Inferior parietal cortex (tissue), 1 donor: ENCODE results near the gene COPE.
A peak's percentile ranks its signal among the peaks of the same experiment; 100 is the strongest.

Source experiments
- DNase-seq: peaks from one replicate; pipeline ENCODE4 v3.0.0-alpha.2; 2016; ENCODE audit errors: extremely low spot score

Gene COPE

DNA sequence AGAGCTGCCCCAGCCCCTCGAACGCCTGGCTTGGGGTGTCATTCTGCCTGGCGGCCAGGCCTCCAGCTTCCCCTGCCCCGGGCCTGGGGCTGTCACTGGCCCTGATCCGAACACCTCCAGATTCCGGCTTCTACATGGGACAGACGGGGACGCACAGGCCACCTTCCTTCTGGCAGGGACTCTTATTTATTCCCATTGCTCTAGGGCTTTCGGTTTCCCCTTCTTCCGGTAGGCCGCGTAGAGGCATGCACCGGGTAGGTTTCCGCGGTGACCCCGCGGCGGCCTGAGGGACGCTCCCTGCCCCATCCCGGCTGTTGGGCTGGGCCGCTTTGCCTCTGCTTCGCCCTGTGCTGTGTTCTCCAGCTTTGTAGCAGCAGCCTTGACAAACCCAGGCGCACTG is 51.4 kb downstream of the COPE start:
- no peak for DNase-seq

DNA sequence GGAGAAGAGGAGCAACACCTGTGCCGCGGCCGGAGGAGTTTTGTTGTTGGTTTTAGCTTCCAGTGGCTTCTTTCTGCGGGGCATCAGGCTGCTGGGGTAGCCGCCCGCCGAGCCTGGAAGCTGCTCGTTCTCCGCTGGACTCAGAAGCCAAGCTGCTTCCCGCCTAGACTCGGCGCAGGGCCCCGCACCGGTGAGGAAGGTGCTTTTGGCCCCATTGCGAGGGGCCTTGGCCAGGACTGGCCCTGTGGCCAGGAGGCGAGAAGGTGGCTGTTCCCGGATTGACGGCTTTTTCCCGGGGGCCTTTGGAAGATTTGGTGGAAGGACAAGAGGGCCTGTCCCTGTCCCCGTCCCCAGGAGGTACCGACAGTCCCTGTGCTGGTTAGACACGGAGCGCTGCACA is 52.0 kb downstream of the COPE start:
- no peak for DNase-seq

DNA sequence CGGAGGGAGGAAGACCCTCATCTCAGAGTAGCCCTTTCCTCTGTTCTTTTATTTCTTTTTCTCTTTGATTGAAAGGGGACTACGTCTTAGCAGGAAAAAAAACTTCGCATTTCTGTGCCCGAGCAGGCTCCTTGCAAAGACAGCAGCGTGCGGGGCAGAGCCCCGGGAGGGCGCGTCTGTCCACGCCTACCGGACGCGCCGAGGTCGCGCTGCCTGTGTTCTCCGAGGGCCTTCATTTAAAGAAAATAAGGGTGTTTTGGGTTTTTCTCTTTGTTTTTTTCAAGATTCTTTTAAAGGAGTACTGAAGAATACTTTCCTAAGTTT is 52.4 kb downstream of the COPE start:
- no peak for DNase-seq

DNA sequence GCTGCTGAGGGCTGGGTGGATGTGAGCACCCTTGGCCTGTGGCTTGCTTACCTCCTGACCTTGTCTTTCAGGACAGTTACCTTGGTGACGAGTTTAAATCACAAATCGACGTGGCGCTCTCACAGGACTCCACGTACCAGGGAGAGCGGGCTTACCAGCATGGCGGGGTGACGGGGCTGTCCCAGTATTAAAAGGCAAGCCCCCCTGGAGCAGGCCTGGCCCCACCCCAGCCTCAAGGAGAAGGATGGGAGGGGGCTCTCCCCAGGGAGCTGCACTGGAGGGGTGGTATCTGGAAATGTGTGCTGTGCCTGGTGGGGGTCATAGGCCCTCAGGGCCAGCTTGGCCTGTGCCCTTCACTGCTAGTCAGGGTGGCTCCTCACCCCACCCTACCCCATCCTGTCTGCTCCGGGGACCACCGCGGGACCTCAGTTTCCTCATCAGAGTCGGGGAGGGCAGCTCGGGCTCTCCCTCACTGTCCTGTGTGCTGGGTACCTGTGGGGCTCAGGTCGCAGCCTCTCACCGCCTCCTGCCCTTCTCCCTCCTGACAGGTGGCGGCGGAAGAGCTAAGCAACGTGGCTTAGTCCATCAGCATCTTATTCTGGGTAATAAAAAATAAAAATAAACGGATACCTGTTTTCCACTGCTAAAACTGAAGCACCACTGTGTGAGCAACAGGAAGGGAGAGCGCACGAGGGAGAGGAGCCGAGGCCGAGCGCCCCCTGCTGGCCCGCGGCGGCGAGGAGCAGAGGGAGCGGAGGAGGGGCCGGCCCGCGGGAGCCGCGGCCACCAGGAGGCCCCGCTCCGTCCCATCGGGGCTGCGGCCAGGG is 53.0 kb downstream of the COPE start:
- peak; percentile 73 for DNase-seq

DNA sequence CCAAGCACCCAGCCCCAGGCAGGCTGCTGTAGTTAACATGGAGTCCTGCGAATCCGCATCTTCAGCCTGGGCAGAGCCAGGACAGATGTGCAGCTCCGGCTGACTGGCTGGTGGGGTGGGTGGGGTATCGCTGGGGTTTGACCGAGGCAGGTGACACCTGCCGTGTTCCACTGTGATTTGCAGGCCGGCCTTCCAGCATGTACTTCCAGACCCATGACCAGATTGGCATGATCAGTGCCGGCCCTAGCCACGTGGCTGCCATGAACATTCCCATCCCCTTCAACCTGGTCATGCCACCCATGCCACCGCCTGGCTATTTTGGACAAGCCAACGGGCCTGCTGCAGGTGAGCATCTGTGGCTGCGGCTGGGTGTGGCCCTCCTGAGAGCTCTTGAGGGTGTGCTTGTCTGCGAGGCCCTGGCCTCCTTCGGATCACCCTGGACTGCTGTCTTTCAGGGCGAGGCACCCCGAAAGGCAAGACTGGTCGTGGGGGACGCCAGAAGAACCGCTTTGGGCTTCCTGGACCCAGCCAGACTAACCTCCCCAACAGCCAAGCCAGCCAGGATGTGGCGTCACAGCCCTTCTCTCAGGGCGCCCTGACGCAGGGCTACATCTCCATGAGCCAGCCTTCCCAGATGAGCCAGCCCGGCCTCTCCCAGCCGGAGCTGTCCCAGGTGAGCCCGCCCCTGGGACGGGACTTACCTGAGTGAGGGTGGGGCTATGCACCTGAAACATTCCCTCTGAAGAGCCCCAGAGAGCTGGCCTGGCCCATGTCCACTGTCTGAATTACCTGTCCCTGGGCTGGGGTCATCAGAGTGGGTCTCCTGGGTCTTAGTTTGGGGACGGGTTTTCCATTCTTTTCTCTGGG is 53.8 kb downstream of the COPE start:
- DNase-seq, result no peak

DNA sequence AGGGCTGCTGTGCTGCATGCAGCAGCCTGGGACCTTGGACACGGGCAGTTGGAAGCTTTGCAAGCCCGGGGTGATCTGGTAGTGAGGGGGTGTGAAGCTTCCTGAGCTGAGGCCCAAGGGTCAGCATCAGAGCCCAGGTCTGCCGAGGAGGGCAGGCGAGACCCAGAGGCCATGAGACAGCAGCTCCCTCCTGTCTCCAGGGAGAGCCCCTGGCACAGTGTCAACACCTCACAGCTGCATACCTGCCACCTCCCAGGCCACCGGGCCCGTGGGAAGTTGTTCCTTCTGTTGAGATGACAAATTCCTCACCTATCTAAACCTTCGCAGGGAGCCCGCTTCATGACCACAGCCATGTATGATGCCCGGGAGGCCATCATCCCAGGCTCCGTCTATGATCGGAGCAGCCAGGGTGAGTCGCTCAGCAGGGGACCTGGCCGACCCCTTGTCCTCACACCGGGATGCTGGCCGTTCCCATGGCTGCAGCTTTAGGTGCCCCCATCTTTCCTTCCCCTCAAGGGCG is 55.3 kb downstream of the COPE start:
- DNase-seq, result no peak

DNA sequence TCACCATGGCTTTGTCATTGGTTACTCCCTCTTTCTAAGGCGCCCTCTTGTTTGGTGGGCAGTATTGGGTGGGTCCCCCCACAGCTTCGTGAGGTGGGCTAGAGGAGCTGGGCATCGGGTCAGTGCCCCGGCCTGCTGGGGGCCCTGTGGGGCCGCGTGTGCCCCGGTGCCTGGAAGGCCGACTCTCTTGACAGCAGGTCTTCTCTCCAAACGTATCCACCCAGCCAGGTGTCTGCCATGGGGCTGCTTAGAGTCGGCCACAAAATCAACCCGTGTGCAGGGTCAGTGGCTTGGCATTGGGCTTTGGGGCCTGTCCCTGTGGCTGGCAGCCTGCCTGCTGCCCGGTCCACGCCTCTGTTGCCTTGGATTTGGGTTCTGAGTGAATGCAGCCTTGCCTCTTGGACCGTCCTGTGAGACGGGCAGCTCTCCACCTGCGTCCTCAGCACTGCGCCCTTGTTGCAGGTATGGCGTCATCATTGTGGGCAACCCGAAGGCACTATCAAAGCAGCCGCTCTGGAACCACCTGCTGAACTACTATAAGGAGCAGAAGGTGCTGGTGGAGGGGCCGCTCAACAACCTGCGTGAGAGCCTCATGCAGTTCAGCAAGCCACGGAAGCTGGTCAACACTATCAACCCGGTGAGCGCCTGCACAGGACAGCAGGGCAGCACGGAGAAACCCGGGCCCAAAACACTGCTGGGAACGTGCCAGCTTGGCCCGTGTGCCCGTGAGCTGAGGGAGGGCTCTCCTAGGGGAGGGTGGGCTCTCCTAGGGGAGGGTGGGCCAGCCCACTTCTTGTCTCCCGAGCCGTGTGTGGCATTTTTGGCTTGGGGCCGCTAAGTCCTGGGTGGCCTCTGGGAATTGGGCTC is 56.0 kb downstream of the COPE start:
- DNase-seq, result no peak

DNA sequence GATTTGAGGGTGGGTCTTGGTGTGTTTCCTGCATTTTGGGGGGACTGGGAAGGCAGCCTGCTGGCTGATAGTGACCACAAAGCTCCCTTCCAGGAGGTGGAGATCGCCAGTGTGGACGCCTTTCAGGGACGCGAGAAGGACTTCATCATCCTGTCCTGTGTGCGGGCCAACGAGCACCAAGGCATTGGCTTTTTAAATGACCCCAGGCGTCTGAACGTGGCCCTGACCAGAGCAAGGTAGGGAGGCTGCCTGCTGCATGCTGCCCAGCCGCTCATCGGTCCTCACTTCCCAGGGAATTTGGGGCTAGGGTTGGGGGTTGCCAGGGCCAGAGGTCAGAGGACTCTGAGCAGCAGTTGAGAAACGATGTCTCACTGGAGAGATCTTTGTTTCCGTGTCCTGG is 57.3 kb downstream of the COPE start:
- no peak for DNase-seq

DNA sequence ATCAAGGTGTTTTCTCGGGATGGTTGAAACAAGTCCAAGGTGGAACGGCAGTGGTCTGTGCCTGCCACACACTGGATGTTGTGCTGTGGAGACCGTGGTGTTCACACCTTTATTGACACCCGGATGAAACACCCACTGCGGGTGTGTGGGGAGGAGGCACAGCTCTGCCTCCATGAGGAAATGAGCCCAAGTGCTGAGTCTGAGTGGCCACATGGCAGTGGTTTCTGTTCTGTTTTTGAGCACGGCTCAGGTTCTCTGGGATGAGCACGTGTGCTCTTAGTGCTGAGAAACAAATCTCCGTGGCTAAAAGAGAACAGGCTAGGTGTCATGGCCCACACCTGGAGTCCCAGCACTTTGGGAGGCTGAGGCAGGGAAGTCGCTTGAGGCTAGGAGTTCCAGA is 58.0 kb downstream of the COPE start:
- no peak for DNase-seq

DNA sequence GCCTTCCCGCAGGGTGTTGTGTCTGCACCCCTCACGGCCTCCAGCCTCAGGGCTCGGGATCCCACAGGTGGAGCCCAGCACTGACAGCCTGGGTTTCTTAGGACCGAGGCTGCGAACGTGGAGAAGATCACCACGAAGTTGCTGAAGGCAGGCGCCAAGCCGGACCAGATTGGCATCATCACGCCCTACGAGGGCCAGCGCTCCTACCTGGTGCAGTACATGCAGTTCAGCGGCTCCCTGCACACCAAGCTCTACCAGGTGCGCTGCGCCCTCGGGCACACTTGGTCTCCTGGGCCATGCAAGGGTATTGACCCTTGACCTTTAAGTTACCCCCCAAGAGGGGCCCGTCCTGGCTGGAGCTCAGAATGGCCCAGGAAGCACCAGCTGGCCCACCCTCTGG is 58.5 kb downstream of the COPE start:
- no peak for DNase-seq

DNA sequence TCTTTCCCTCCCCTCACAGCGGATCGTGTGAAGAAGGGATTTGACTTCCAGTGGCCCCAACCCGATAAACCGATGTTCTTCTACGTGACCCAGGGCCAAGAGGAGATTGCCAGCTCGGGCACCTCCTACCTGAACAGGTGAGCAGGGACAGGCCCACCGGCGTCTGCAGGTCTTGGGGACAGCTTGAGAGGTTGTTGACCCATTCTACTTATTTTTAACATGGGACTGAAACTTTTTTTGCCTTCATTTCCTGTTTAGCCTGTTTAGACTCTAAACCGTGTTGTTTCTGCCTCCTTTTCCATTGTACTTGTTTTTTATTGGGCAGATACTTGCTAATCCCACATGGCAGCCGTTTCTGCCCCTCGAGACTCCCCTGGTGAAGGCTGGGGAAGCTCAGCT is 58.9 kb downstream of the COPE start:
- DNase-seq, result no peak

DNA sequence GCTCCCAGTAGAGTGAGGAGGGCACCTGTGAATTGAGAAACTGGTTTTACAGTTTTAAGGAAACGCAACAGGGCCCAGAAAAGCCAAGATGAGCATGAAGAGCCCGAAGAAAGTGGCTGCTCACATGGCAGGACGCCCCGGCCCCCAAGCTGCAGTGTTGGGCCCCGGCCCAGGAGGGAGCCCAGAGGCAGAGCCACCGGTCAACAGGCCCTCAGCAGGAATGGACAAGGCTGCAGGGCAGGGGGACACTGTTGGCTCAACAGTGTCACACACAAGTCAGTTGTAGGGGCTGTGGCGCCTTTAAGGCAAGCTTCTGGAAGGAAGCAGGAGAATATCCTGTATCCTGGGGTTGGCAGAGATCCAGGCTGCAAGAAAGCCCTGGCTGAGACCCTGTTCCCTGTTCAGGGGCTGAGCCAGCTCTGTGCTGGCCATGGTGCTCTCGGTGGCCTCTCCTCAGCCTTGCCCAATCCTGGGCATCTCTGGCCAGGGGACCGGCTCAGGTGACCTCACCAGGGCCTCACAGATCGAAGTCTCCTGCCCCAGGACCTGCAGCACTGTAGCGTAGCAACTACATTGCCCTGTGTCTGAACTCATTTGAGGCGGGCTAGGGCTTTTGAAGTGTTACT is 59.4 kb downstream of the COPE start:
- DNase-seq, result no peak

DNA sequence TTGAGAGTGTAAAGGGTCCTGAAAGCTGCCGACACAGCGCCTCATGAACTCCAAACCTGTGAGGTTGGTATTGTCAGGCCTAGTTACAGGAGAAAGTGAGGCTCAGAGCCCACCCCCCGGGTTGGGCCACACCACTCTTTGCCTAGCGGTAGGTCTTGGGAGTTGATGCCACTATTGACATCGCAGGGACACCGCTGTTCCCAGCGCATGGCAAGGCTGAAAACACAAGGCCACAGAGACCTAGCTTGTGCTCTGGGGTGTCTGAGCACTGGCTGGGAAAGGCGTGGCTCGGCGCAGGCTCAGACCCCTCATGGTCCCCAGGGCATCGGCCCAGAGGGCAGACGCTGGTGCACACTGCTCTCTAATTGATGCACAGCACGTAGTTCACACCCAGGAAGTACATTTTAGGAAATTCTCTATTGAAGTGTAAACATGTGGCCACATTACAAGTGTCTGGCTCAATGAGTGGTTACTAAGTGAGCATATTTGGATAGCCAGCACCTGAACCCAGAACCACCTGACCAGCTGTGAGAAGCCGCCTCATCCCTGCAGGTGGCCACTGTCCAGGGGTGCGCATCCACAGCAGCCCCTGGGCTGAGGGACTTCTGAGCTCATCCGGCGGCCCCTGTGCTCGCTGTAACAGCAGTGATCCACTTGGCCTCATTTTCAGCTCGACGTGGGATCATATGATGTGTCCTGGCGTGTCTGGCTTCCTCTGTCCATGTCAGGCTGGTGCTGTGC is 60.1 kb downstream of the COPE start:
- no peak for DNase-seq

DNA sequence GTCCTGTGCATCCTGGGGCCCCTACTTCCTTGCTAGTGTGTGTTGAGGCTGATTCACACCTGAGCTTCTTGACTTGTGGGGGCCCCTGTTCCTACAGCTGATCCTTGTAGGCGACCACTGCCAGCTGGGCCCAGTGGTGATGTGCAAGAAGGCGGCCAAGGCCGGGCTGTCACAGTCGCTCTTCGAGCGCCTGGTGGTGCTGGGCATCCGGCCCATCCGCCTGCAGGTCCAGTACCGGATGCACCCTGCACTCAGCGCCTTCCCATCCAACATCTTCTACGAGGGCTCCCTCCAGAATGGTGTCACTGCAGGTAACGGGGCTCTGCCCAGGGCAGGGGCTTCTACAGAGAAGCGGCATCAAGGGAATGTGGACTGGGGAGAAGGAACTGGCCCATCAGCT is 62.0 kb downstream of the COPE start:
- DNase-seq, result no peak

DNA sequence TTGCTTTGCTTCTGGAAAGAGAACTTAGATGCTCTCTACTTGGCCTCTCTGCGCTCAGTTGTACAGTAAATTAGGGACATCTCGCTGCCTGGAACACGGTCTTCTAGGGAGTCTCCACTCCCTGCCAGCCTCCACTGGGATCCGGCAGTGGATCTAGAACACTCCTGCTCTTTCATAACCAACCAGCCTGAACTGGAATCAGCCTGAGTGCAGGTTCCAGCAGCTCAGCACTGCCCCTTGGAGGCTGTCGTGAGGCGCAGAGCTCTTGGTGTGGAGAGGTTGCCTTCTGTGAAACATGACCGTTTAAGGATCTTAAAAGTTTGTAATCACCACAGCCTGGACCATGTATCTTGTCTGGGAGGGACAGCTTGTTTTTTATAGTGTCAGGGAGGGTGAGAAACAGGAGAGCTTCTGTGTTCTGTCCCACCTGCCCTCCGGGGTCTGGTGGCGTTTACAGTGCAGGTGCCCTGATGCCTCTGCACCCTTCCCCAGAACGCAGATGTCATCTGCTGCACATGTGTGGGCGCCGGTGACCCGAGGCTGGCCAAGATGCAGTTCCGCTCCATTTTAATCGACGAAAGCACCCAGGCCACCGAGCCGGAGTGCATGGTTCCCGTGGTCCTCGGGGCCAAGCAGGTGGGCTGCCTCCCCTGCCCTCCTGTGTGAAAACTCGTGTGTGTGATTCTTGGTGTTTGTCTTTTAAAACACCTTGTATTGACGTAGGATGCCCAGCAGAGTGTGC is 62.6 kb downstream of the COPE start:
- peak; percentile 74 for DNase-seq

DNA sequence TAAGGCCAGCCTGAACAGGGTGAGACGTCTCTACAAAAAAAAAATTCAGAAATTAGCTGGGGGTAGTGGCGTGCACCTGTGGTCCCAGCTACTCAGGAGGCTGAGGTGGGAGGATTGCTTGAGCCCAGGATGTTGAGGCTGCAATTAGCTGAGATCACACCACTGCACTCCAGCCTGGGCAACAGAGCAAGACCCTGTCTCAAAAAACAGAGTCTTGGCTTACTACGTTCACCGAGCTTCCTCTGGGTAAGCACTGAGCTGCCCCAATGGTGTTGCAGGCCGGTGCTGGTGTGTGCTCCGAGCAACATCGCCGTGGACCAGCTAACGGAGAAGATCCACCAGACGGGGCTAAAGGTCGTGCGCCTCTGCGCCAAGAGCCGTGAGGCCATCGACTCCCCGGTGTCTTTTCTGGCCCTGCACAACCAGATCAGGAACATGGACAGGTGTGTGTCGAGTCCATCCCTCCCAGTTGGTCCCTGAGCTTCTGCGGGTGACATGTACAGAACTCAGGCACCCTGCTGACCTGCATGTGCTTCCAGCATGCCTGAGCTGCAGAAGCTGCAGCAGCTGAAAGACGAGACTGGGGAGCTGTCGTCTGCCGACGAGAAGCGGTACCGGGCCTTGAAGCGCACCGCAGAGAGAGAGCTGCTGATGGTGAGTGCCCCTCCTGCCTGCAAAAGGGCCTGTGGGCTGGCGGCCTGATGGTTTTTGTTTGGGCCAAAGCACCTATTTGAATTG is 63.4 kb downstream of the COPE start:
- no peak for DNase-seq

DNA sequence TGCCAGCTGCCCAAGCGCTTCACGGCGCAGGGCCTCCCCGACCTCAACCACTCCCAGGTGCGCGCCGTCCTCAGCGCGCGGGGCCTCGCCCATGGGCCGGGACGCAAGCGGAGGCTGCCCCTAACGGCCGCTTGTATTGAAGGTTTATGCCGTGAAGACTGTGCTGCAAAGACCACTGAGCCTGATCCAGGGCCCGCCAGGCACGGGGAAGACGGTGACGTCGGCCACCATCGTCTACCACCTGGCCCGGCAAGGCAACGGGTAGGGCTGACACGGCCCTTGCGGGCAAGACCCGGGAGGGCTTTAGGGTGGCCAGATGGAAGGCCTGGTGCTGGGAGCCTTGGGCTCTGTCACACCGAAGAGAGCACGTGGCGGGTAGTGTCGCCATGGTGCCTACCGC is 64.2 kb downstream of the COPE start:
- DNase-seq, result no peak

DNA sequence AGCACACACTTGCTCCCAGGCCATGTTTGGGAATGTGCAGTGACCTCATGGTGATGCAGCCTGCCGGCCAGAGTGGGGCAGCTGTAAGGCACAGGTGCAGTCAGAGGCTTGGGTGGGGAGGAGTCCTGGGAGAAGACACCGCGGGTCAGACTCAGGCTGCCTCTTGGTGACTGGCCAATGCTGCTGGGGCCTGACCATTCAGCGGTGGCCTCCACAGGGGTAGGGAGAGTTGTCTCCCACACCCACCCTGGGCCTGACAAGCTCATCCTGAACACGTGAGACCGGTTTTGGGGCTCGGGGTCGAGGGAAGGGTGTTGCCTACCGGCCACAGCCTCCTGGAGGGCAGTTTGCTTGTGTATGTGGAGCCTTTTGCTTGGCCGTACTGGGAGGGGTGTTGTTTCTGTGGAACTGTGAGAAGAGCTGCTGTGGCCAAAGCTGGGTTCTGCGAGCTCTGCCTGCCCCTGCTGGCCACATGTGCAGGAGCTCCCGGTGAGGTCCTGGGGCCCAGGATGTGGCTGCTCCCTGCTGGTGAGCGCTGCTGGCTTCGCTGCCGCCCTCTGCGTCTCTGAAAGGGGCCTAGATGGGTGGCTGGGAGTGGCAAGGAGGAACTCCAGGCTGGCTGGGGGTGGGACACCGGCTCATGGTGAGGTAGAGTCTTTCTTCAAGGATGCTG is 65.3 kb downstream of the COPE start:
- no peak for DNase-seq

DNA sequence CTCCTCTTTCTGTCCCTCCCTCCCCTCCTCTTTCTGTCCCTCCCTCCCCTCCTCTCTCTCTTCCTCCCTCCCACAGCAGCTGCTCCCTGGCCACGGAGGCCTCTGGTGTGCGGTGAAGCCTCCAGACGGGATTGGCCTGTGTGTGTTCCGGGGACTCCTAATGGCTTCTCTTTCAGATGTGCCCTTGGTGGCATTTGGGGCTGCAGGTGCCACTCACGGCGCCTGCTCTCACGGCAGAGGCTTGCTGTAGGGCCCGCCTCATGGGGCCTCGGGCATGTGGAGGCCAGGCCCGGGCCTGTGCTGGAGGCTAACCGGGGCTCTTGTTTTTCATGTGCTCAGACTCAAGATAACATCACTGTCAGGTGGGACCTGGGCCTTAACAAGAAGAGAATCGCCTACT is 66.5 kb downstream of the COPE start:
- DNase-seq, result no peak
